ENCODE measurements around the gene SRP14. TPM values are rescaled to one million over a fixed set of nuclear protein-coding genes. Genes with fewer than 3 reads are reported as not detected.
A peak's percentile ranks its signal among the peaks of the same experiment; 100 is the strongest.

SRP14 gene
- 100 to 1,000 TPM; 177 to 369 (median 237) TPM for total RNA-seq

DNA sequence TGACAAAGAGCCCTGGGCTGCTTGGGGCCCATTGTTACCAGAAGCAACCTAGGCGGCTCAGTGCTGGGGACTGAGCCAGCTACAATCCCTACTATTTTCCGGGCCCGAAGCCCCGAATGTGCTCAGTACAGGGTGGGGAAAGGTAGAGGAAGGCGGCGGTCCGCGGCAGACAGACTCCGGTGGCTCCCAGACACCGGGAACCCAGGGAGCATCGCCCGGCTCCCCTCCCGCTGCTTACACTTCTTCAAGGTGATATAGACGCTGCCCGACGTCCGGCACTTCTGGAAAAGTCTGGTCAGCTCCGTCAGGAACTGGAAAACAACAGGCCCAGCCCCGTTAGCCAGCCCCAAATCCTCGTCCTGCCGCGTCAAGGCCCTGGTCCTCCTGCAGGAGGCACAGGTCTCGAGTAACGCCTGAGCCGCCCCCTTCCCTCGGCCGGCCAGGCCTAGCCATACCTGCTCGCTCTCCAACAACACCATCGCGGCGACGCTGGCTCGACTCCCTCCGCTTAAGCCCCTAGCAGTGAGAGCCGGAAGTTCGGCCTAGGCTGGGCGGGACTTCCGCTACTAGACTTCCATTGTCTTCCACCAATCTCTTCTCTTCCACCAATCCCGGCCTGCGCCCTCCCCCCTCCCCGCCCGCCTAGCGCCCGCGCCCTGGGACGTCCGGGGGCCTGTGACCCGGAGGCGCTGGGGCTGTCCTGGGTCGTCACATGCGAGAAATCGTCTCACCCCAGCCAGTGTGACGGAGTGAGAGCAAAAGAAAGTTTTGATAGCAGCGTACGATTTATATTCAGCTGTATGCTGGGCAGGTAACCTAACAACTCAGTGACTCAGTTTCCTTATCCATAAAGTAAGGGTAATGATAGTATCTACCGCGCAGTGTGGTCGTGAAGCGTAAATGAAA, at the start of gene SRP14:
TSS of gene SRP14 (minus strand) at position 544 of the 906 bp plus-strand sequence. CDS start at position 479, 65 bp downstream.
- Histone ChIP-seq H3K4me3 (peak within 1 kb of the TSS; percentile 87 to 92 (median 90)), H3K4me1 (peaks cover 4 to 39% (median 11%) of the 10 kb centered on the region in 3 donors), H3K36me3 (peaks cover 5 to 34% (median 31%) of the 10 kb centered on the region in 3 donors), H3K27me3 (no peaks in the 10 kb centered on the region), H3K27ac (peak within 1 kb of the TSS; percentile 96 to 97 (median 97)), H3K9me3 (no peaks in the 10 kb centered on the region)
- DNase-seq: peak; percentile 60
- WGBS, 2 donors: 0% methylated on average over 22 to 39 of the region's 59 CpGs
- peak in 2 of 4 donors; percentile 68 to 79 for TF ChIP-seq POLR2A (IDR thresholded peaks at IDR 0.05)
- peak in 3 of 6 experiments; percentile 45 to 54 (median 48) for TF ChIP-seq CTCF (IDR thresholded peaks at IDR 0.05)
- intact Hi-C loops (cut with DNase I): no loop called here

GRCh38 chr15:40087991-40088928, 49.3 kb upstream of the SRP14 start:
- Histone ChIP-seq H3K9me3 (no peaks in the 10 kb centered on the region), H3K36me3 (peaks cover 0 to 14% (median 0%) of the 10 kb centered on the region in 3 donors), H3K27me3 (peaks cover 0 to 43% (median 0%) of the 10 kb centered on the region in 4 donors), H3K4me3 (no peak overlapping the region), H3K27ac (peak overlapping the region in 2 of 4 donors; percentile 15 to 40), H3K4me1 (peaks cover 35 to 94% (median 43%) of the 10 kb centered on the region in 3 donors)
- WGBS, 2 donors: 85% methylated on average over 1 to 6 of the region's 9 CpGs
- intact Hi-C loops (cut with DNase I): no loop called here
- TF ChIP-seq CTCF (IDR thresholded peaks at IDR 0.05) (no peak), POLR2A (IDR thresholded peaks at IDR 0.05) (no peak)
- no peak for DNase-seq

- Histone ChIP-seq H3K36me3 (peaks cover 0 to 14% (median 0%) of the 10 kb centered on the region in 3 donors), H3K4me1 (peaks cover 25 to 92% (median 34%) of the 10 kb centered on the region in 3 donors), H3K27me3 (peaks cover 0 to 53% (median 0%) of the 10 kb centered on the region in 4 donors), H3K4me3 (no peak overlapping the region), H3K9me3 (no peaks in the 10 kb centered on the region), H3K27ac (no peak overlapping the region)
- intact Hi-C loops (cut with DNase I): no loop called here
- 81 to 87% methylated on average over 8 to 10 of the region's 14 CpGs for WGBS, 2 donors
- no peak for DNase-seq
- TF ChIP-seq POLR2A (IDR thresholded peaks at IDR 0.05): no peak
- no peak for TF ChIP-seq CTCF (IDR thresholded peaks at IDR 0.05)
Measured at GRCh38 chr15:40087068-40087810, 48.3 kb upstream of the SRP14 start.

GRCh38 chr15:40085266-40085665, 46.3 kb upstream of the SRP14 start:
- peaks cover 0 to 59% (median 0%) of the 10 kb centered on the region in 4 donors for H3K27me3 ChIP-seq
- WGBS, 2 donors: 35 to 36% methylated on average over 10 of the region's 10 CpGs
- H3K27ac ChIP-seq: no peak overlapping the region
- no peak for DNase-seq
- H3K4me1 ChIP-seq: peaks cover 18 to 92% (median 29%) of the 10 kb centered on the region in 3 donors
- TF ChIP-seq CTCF (IDR thresholded peaks at IDR 0.05): no peak
- H3K4me3 ChIP-seq: no peak overlapping the region
- H3K9me3 ChIP-seq: no peaks in the 10 kb centered on the region
- H3K36me3 ChIP-seq: peaks cover 0 to under 1% (median 0%) of the 10 kb centered on the region in 3 donors
- intact Hi-C loops (cut with DNase I): no loop called here
